Retinal pigment epithelial cell (primary cell): ENCODE results near the gene TBC1D10B.

Source experiments
- DNase-seq: peaks from one replicate; pipeline ENCODE4 v3.0.0-alpha.2; 2010; ENCODE audit warnings: low read depth
- H3K4me3 ChIP-seq: 2 replicates; pipeline ENCODE4 v1.5.1; 2011; ENCODE audit warnings: mild to moderate bottlenecking, low read length, control low read depth, moderate library complexity
- CTCF ChIP-seq: conservative IDR thresholded peaks from 2 replicates; pipeline ENCODE4 v1.5.1; 2011; ENCODE audit warnings: low read depth, low read length, control low read depth, inconsistent platforms

The TBC1D10B gene

DNA sequence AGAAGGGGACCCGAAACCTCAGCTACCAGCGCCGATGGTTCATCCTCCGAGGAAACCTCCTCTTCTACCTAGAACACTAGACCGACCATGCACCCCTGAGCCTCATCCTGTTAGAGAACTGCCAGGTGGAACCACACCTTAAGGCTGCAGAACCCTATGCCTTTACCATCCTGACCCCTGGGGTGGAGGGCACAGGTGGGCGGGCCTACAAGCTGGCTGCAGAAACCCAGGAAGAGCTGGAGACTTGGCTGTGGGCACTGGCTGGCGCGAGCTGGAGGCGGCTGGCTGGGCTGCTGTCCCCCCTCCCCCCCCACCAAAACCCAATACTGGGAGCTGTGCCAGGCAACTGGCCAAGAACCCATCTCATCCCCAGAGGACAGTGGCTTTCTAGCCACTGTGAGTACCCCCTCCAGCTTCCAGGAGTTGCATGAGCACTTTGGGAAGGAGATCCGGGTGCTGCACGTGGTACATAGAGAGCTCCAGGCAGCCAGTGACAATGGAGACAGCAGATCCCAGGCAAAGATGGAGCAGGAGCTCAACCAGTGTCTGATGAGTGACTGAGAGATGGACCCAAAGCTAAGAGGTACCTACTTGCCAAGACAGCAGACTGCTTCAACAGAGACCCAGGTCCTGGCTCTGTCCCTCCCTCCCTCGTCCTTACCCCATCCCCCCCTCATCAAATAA lies 13.8 kb downstream of the TBC1D10B start:
- TF ChIP-seq CTCF, result no peak
- H3K4me3 ChIP-seq, result no peak overlapping the region
- DNase-seq, result no peak

- H3K4me3 ChIP-seq, result peak overlapping the region; percentile 97
- no peak for DNase-seq
- no peak for TF ChIP-seq CTCF
Measured at GRCh38 chr16:30355954-30356308, 14.4 kb downstream of the TBC1D10B start.

DNA sequence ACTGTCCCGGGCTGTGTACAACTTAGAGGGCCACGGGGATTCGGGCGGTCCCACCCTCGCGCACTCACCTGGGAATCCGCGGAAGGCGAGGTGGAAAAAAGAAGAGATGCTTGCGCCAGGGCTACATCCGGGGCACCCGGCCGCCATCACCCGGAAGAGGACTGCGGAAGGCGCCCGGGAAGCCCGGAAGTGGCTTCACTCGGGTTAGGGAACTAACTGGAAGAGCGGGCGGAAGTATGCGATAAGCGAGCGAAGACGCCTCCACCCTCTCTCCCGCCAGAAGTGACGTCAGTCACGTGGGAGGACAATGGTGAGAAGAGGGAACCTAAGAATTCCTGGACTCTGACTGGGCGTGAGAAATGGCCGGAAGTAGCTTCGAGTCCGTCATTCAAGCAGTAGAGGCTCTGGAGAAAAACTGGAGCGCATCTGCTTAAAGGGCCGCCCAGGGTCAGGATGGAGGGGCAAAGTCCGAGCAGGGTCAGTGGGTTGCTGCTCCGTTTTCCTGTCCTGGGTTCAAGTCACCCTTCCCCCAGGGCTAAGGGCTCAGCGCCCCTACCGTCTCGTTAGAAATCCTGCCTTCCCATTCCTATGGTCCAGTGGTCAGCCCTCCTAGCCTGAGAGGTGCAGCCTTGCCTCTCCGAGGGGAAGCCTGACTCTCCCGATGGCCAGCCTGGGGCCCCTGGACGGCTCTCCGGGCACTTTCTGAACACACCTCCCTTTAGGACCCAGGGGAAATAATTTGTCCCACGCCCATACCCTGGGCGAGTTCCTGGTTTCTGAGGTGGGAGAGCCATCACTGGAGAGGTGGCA lies 14.9 kb downstream of the TBC1D10B start, which contains the start of gene CD2BP2:
TSS of gene CD2BP2 (minus strand) at position 165 of the 810 bp plus-strand sequence. CDS start 627 bp downstream, outside the sequence.
- TF ChIP-seq CTCF, result no peak
- H3K4me3 ChIP-seq, result peak within 1 kb of the TSS; percentile 97
- DNase-seq, result peak; percentile 98

- TF ChIP-seq CTCF, result no peak
- DNase-seq, result no peak
- H3K4me3 ChIP-seq, result peak overlapping the region; percentile 97
Measured at GRCh38 chr16:30354423-30355143, 15.7 kb downstream of the TBC1D10B start.

DNA sequence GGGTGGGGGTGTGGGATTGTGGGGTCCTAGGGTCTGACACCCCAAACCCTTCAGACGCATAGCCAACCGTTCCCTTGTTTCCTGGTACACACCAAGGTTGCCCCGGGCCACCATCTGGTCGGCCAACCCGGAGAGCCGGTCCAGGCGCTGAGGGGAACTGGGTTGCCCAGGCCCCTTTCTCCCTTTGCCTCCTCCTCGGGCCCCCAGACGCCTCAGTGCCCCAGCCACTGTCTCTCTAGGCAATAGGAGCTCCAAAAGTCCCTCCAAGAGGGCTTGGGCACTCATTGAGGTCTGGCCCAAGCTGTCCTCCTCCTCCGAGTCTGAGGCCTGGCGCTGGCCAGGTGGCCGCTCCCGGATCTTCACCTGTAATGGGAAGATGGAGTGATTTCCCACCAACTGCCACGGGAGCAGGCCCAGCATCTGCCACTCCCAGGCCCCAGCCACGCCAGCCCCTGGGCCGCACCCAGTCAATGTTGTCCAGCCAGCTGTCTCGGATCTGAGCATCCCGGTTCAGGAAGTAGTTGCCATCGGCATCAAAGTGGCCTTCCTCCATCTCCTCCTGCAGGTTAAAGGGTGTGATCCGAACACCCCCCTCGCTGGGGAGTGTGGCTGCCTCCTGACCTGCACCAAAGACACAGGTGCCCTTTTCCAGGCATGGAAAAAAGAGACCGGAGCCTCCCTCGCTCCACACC lies 16.7 kb downstream of the TBC1D10B start:
- no peak for DNase-seq
- peak overlapping the region; percentile 97 for H3K4me3 ChIP-seq
- TF ChIP-seq CTCF, result no peak

GRCh38 chr16:30352488-30353401 lies 17.5 kb downstream of the TBC1D10B start:
- DNase-seq, result no peak
- TF ChIP-seq CTCF, result peak; percentile 32
- no peak overlapping the region for H3K4me3 ChIP-seq
